AG04450 (cell line): Measurements from ENCODE around the gene AZIN2. TPM values are rescaled to one million over a fixed set of nuclear protein-coding genes. Genes with fewer than 3 reads are reported as not detected.

Experiments used
- CTCF ChIA-PET: fragments of 300-600, 350-600 bp; formaldehyde crosslinking; extraction: SDS; loops from one replicate; lab custom pipeline; 2022; ENCODE audit warnings: antibody characterized with exemption, inconsistent platforms; lab: Charles Lee
- POLR2A ChIA-PET: fragments of 350-600 bp; formaldehyde crosslinking; extraction: SDS; loops from one replicate; lab custom pipeline; 2021; ENCODE audit warnings: antibody characterized with exemption, inconsistent platforms; lab: Yijun Ruan, JAX
- DNase-seq: peaks from one replicate; pipeline ENCODE4 v3.0.0-alpha.2; 2011; ENCODE audit warnings: low read depth, low spot score
- H3K27ac ChIP-seq: one replicate; pipeline ENCODE4 v1.5.1; 2012; ENCODE audit warnings: low read depth, low read length, control low read depth
- H3K27me3 ChIP-seq: one replicate; pipeline ENCODE4 v1.6.0; 2012; ENCODE audit warnings: low read length; ENCODE audit not compliant: control insufficient read depth, insufficient read depth
- H3K4me3 ChIP-seq: 2 replicates; pipeline ENCODE4 v1.5.1; 2011; ENCODE audit warnings: mild to moderate bottlenecking, low read depth, low read length, control low read depth
- H3K9me3 ChIP-seq: 2 replicates; pipeline ENCODE4 v1.5.1; 2012; ENCODE audit warnings: low read length; ENCODE audit not compliant: control insufficient read depth, insufficient read depth
- CTCF ChIP-seq: IDR thresholded peaks from 2 replicates; pipeline ENCODE4 v1.5.1; 2011; ENCODE audit warnings: low read depth, low read length, control low read depth, inconsistent platforms
- polyA plus RNA-seq: library from polyadenylated mRNA; depleted of rRNA; stranded (reverse); fragments of >200 nt; gene quantifications from 2 replicates; pipeline ENCODE4 v1.2.3, GENCODE V29; 2011

Gene AZIN2
- polyA plus RNA-seq, 1 experiment = 7.0 TPM

GRCh38 chr1:33158366-33158765 lies 77.4 kb downstream of the AZIN2 start:
- no peak overlapping the region for H3K4me3 ChIP-seq
- TF ChIP-seq CTCF = no peak
- no peak overlapping the region for H3K27ac ChIP-seq
- H3K9me3 ChIP-seq = peaks cover 3% of the 10 kb centered on the region; the same call in 1 of the 2 replicates
- POLR2A ChIA-PET = no interaction called here
- CTCF ChIA-PET = interaction anchor here (1.6 kb wide), 1 partner anchor 10 kb away, joined by 3 read pairs; no protein-coding TSS in a partner anchor
- no peaks in the 10 kb centered on the region for H3K27me3 ChIP-seq
- no peak for DNase-seq

- POLR2A ChIA-PET = no interaction called here
Observed at GRCh38 chr1:33159577-33159976, 78.6 kb downstream of the AZIN2 start.

GRCh38 chr1:33161061-33161681 lies 80.2 kb downstream of the AZIN2 start:
- ChIA-PET CTCF (interaction anchor here (1.4 kb wide), 1 partner anchor 34 kb away, joined by 3 read pairs; no protein-coding TSS in a partner anchor), POLR2A (no interaction called here)
- H3K27ac ChIP-seq = no peak overlapping the region

More at GRCh38 chr1:33159577-33159976, 78.6 kb downstream of the AZIN2 start:
- Histone ChIP-seq H3K27ac (no peak overlapping the region), H3K9me3 (peaks cover 3% of the 10 kb centered on the region; the same call in 1 of the 2 replicates), H3K4me3 (no peak overlapping the region), H3K27me3 (no peaks in the 10 kb centered on the region)
- TF ChIP-seq CTCF = no peak
- CTCF ChIA-PET = interaction anchor here (0.5 to 1.4 kb wide), 2 partner anchors 33 to 461 kb away, joined by 3 to 12 read pairs; no protein-coding TSS in a partner anchor
- DNase-seq = no peak

GRCh38 chr1:33162141-33162540 lies 81.2 kb downstream of the AZIN2 start:
- Histone ChIP-seq H3K27ac (no peak overlapping the region), H3K4me3 (no peak overlapping the region), H3K9me3 (peaks cover 13% of the 10 kb centered on the region; the same call in 1 of the 2 replicates), H3K27me3 (no peaks in the 10 kb centered on the region)
- no peak for TF ChIP-seq CTCF
- ChIA-PET CTCF (interaction anchor here (0.7 to 1.0 kb wide), 2 partner anchors 14 to 22 kb away, joined by 4 to 6 read pairs; no protein-coding TSS in a partner anchor), POLR2A (no interaction called here)
- no peak for DNase-seq

More at GRCh38 chr1:33161061-33161681, 80.2 kb downstream of the AZIN2 start:
- Histone ChIP-seq H3K9me3 (peaks cover 13% of the 10 kb centered on the region; the same call in 1 of the 2 replicates), H3K27me3 (no peaks in the 10 kb centered on the region), H3K4me3 (no peak overlapping the region)
- no peak for TF ChIP-seq CTCF
- DNase-seq = no peak
